HG03097 (cell line): Measurements from ENCODE around the gene COA7.

Source experiments
- ATAC-seq: cut with Tn5 transposase; IDR thresholded peaks from one replicate; pipeline ENCODE4 v1.9.1; 2021; ENCODE audit not compliant: unreplicated experiment, low FRiP score

COA7 gene

DNA sequence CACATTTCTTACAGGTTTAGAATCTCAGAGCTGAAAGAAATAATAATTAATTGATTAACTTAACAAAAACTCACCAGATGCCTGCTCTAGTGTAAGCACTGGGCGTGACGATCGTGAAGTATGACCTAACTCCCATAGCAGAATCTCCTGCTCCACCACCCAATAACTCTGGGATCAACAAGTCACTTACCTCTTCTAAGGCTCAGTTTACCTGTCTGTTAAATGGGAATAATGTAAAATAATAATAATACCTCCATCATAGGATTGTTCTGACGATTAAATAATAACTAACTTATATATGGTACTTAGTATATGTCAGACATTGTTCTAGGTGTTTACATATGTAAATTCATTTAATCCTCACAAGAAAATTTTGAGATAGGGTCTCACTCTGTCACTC lies 24.6 kb downstream of the COA7 start:
- no peak for ATAC-seq

DNA sequence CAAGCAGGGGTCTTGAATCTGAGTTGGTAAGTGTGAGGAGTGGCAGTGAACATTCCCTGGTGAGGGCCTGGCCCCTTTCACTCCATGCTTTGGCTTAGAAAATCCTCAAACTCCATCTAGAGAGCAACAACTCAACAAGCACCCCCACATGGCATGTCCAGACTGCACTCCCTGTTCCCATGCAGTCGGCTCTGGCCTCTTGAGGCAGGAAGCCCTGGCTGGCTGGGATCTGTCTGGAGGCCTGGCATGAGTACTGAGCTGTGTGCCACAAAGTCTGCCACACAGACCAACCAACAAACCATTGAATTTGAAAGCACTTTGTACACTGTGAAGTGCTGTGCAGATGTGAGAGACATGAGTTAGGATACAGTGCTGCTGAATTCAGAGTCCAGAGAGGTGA lies 25.2 kb downstream of the COA7 start:
- no peak for ATAC-seq

DNA sequence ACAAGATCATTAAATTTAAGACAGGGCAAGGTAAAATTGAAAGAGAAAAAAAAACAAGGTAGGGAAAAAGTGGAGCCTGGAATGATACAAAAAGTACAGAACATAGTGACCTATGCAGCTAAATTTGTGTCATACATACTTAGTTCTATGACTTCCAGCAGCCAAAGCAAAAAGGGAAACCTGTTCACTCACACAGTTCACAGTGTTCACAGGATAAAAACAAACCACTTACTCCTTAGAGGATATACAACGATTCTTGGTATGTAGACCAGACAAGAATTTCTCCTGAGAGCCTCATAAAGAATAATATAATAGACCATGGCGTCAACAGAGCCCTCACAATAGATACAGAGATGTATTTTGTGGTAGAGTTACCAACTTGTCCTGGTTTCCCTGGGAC lies 27.5 kb downstream of the COA7 start:
- no peak for ATAC-seq

DNA sequence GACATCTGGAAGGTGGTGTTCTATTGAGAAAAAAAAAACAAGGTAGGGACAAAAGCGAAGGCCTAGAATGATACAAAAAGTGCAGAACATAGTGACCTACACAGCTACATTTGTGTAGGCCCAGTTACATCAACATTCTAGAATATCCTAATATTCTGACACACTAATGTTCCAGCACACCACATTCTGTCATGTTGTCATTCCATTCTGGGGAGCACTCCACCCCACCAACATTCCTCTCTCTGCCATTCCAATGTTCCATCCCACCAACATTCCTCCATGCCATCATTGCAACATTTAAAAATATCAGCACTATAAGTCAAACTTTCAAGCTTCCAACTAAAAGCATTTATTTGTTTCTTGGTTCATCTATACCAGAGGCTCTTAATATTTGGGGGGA lies 28.5 kb downstream of the COA7 start:
- no peak for ATAC-seq

DNA sequence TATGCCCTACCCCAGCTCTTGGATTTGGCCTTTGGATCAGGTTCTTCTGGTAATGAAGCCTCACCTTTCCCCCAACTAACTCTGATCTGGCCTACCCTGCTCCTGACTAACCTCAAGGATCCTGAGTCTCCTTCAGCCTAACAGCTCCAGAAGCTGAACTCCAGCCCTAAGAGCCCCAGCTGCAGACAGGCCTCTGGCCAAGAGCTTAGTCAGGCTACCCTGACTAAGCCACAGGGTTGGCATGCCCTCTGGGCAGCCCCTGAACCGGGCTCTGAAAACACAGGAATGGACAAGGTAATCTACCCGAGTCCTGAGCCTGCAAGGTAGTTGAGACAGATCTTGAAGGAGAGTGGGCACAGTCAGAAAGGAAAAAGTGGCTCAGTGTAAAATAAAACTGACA lies 29.4 kb downstream of the COA7 start:
- ATAC-seq: no peak

DNA sequence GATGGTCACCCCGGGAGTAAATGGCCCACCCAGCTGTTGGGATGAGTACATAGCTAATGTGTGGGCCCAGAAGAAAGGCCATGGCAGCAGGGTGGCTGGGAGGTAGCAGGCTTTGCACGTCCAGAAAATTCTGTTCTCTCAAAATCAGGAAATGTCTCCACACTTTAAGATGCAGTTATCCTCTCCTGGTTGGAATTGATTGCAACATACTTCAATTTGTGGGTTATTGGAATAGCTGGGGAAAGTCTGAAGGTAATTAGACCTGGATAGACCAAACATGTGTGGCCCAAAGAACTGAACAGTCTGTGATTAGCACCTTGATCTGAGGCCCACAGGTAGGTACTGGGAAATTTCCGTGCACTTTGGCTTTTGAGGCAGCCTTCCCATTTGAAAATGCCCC lies 30.2 kb downstream of the COA7 start:
- no peak for ATAC-seq

DNA sequence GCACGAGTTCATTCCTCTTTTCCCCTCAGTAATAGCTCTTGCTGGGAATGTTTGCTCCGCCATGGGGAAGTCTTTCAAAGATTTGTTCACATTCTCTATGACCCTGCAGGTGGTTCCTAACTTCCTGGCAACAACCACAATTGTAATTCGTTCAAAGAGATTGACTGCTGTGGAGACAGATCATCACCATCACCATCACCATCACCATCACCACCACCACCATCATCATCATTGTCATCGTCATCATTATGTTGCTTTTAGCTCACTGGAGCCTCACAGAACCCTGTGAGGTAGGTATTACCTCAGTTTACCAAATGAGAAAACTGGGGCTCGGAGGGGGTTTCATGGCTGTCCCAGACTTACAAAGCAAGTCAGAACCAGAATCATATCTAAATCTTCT lies 30.9 kb downstream of the COA7 start:
- no peak for ATAC-seq

DNA sequence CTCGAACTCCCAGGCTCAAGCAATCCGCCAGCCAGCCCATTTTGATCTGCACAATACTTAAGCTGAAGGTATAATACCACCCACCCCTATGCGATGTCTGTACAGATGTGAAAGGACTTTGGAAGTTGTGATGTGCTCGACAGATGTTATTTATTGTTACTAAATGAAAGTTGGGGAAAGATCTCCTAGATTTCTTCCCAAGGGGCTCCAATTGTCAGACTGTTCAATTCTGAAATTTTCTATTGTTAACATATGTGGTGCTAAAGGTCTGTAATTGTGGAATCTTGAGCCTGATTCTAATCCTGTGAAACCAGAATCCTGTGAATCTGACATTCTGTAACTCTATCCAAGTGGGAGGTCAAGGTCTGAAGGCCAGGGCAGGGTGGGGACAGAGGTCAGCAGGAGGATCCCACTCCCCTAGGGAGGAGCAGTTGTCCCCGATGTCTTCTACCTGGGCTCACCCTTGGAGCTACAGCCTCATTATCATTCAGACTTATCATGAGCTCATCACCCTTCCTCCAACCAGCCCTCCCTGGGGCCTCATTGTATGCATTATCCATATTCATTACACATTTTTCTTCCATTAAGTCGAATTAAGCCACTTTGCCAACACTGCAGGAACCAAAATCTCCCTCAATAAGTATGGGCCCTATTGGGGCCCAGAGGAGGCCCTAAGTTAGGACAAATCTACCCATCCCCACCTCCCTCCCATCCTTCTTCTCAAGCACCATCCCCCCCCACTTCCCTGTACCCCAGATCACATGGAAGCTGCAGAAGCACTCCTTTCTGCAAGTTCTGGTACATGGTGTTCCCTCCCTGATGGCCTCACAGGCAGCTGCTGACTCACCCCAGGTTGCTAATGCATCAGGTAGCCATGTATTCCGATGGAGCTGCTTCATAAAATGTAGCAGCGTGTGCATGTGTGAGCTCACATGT lies 32.9 kb downstream of the COA7 start:
- ATAC-seq: no peak

DNA sequence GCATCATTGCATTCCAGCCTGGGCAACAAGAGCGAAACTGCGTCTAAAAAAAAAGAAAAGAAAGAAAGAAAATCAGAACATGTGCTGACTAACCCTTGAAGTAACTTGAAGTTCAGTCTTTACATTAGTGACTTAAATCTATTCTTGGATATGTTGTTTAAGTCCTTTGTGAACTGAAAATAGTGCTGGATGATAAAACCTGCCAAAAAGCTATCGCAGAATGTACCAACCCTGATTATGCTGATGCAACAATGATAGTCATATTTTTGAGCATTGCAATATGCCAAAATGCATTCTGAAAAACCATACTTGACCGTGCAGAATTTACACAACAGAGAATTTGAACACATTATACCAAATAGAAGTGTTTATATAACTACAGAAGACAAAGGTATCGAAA lies 34.4 kb downstream of the COA7 start:
- ATAC-seq: no peak

DNA sequence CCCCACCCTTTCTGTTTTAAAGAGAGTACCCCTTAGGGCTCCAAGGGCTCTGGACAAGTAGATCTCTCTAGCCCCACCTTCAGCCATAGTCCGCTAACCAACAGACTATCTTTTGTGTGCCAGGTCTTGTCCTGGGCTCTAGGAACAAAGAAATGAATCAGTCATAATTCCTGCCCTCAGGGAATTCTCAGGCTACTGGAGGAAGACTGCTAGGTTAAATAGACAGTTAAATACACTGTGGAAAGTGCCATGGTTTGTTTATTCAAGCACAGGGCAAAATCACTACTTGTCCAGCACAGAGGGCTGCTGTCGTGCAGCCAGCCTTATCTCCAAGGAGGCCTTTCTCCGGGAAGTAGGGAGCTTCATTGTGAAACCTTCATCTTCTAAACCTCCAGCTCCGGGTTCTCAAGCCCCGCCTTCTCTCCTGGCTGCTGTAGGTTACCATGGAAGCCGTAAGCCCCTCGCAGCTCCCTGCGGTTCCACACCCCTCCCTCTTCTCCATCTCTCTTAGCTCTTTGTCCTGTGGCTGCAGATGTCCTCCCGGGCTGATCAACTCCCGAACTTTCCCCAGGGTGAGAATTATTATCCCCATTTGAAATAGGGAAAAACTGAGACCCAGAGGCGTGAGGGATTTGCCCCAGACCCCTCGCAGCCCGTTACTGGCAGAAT lies 35.4 kb downstream of the COA7 start:
- no peak for ATAC-seq

DNA sequence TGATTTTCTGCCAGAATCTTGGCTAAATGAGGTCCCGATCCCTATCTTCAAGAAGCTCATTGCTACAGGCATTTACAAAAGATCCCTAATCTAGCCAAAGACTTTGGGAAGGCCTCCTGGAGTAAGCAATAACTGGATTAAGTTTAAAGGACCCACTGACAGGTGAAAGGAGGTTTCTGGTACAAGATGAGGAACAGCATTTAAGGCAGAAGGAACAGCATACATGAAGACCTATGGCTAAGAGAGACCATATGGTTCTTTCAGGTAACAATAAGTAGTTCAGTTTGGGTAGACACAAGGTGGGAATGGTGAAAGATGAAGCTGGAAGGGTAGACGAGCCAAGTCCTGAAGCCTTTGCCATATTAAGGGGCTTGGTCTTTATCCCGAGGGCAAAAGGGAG lies 37.3 kb downstream of the COA7 start:
- ATAC-seq: no peak

DNA sequence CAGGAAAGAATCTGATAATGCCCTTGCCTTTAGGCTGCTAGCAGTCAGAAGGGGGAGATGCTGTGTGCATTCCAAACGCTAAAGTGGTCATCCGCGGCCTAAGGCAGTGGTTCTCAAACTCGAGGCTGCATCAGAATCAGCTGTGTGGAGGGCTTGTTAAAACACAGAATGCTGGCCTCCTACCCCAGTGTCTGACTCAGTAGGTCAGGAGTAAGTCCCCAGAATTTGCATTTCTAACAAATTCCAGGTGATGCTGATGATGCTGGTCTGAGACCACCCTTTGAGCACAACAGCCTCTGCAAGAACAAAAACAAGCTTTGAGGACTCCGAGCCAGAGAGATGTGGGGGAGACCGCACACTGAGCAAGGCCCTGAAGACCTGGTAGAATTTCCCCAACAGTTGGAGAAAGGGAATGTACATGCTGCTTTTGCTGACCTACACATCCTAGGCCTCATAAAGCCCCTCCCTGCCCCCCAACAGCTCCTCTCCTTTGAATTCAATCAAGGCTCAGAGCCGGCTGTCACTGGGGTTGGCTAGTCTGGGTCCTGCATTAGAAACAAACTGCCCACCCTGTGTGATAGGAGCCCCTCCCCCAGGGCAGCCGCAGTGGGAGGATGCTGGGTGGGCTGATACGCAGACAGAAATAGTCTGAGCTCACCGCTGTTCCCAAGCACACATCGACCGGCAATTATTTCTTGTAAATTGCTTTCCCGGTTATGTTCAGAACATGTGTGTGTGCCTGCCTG lies 38.1 kb downstream of the COA7 start:
- no peak for ATAC-seq

DNA sequence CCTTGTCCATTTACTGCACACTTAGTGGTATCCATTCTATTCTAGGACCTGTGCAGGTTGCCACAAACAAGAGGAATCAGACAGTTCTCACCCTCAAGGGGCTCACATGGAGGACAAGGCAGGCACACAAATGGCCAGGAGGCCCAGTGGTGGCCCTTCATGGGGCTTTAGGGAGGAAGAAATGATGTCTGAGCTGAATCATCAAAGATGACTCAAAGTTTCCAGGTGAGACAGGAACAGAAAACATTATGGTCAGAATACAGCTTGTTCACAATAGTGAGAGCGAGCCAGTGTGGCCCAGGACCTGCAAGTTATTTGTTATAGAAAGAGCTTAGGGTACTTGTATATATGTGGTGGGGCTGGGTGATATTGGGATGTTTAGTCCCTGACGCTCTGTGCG lies 38.8 kb downstream of the COA7 start:
- ATAC-seq: no peak

DNA sequence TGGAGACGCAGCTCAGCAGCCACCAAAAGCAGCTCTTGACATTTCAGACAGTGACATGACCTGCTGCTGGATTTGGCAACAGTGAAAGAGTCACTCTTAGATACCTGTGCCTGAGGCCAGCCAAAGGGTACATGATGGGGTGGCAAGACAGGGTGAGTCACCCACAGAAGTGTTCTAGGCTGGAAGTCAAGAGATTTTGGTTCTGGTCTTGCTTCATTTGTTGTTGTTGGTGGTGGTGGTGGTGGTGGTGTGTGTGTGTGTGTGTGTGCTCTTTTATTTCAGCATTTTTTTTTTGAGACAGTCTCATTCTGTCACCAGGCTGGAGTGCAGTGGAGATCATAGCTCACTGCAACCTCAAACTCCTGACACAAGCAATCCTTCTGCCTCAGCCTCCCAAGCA lies 39.4 kb downstream of the COA7 start:
- ATAC-seq: no peak

DNA sequence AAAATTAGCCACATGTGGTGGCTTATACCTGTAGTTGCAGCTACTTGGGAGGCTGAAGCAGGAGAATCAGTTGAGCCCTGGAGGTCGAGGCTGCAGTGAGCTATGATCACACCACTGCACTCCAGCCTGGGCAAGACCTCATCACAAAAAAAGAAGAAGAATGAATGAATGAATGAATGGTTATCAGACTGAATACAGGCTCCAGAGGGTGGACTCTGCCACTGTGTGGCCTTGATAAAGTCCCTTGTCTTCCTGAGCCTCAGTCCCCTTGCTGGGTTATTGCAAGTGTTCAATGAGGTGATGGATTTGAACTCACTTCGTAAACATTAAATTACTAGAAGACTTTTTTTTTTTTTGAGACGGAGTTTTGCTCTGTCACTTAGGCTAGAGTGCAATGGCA lies 40.4 kb downstream of the COA7 start:
- no peak for ATAC-seq

DNA sequence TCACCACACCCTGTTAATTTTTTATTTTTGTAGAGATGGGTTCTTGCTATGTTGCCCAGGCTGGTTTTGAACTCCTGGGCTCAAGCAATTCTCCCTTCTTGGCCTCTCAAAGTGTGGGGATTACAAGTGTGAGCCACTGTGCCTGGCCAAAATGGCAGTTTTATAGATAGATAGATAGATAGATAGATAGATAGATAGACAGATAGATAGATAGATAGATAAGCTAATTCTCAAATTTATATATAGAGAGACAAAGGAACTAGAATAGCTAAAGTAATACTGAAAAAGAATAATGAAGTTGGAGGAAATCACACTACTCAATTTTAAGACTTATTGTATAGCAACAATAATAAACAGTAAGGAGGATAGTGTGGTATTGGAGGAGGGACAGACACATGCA lies 44.1 kb downstream of the COA7 start:
- no peak for ATAC-seq

DNA sequence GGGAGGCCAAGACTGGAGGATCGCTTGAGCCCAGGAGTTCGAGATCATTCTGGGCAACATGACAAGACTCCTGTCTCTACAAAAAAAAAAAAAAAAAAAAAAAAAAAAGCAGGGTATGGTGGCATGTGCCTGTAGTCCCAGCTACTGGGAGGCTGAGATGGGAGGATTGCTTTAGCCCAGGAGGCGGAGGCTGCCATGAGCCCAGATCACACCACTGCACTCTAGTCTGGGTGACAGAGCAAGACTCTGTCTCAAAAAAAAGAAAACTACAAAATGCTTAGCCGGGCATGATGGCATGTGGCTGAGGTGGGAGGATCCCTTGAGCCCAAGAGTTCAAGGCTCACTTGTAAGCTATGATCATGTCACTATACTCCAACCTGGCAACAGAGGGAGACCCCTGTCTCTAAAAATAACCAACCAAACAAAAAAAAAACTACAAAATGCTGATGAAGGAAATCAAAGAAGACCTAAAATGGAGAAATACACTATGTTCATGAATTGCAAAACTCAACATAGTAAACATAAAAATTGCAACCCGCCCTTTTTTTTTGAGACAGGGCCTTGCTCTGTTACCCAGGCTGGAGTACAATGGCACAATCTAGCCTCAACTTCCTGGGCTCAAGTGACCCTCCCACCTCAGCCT lies 44.8 kb downstream of the COA7 start:
- ATAC-seq: no peak

DNA sequence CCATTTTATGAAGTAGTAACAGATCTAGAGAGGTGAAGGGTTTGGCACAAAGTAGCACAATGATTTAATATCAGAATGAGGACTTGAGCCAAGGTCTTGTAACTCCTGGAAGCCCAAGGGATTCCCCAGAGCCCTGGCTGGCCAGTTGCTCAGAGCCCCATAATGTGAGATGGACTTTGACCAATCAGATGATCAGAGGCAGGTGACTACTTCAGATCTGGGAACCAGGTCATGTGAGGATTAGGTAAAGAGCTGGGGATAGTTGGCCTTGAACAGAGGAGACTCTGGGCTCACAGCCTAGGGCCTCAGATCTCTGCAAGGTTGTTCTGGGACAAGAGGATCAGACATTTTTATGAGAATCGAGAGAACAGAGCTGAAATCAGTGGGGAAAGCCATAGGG lies 46.2 kb downstream of the COA7 start:
- no peak for ATAC-seq

DNA sequence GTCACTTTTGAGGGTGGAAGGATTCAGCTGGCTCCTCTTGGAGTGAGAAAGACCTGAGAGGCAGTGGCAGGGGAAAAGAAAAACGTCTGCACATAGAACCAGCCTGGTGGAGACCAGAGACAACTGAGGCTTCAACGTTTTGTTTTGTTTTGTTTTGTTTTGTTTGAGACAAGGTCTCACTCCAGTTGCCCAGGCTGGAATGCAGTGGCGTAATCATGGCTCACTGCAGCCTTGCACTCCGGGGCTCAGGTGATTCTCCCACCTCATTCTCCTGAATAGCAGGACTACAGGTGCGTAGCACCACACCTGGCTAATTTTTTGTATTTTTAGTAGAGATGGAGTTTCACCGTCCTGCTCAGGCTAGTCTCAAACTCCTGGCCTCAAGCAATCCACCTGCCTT lies 52.9 kb downstream of the COA7 start:
- ATAC-seq: no peak

DNA sequence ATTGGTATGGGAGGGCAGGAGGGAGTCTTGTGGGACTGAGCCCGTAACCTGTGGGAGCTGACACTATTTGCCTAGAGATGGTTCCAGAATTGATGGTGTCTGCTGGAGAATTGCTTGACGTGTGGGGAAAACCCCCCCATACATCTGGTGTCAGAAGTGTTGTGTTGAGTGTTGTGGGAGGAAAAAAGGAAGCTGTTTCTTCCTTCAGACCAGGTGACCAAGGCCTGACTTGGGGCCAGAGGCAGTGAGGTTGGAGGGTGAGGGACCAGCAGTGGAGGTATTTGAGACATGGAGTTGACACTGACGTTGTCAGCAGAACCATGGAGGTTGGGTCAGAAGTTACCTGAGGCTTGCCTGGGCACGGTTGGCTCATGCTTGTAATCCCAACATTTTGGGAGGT lies 56.8 kb downstream of the COA7 start:
- no peak for ATAC-seq

DNA sequence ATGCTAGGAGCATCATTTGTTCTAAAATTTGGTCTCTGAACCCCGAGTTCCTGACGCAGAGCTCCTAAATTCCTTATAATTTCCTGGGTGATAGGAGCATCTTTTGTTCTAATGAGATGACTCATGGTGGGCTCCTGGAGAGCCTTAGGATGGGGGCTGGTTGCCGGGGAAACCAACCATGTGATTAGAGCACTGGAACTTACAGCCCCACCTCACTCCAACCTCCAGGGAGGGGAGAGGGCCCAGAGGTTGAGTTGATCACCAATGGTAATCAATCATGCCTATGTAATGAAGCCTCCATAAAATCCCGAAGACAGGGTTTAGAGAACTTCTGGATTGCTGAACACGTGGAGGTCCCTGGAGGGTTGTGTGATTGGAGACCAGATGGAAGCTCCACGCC lies 57.5 kb downstream of the COA7 start:
- no peak for ATAC-seq
